ENCODE data around the gene NANOS2. TPM values are rescaled to one million over a fixed set of nuclear protein-coding genes. Genes with fewer than 3 reads are reported as not detected.

The NANOS2 gene
- total RNA-seq, 2 experiments from 2014 or later = not detected

- ChIA-PET POLR2A (interaction anchor here (0.7 to 2.1 kb wide), 5 partner anchors 18 to 460 kb away, joined by 3 to 8 read pairs (median 4); partner anchors contain the start of genes MYPOP and SIX5), CTCF (ENCODE audit: unreplicated experiment) (interaction anchor here (0.9 kb wide), 1 partner anchor 18 kb away, joined by 4 read pairs; no protein-coding TSS in a partner anchor)
- H3K9me3 ChIP-seq (ENCODE audit: low read length) = no peaks in the 10 kb centered on the region
- no peak within 1 kb of the TSS for H3K27ac ChIP-seq (ENCODE audit: low read depth, low read length, poor library complexity, severe bottlenecking)
- no peaks in the 10 kb centered on the region for H3K9me2 ChIP-seq (ENCODE audit: insufficient read depth, low read length)
- DNase-seq (ENCODE audit: low spot score) = peak; percentile 64
- BruUV-seq (replicated peaks) = no TSS peak
- peak within 1 kb of the TSS; percentile 91 for H3K4me2 ChIP-seq (ENCODE audit: low read length)
- H3K4me1 ChIP-seq (ENCODE audit: insufficient read depth, low read length, poor library complexity, severe bottlenecking) = peaks cover 20% of the 10 kb centered on the region
- TF ChIP-seq EZH2phosphoT487 (IDR thresholded peaks at IDR 0.05; ENCODE audit: borderline replicate concordance, low read depth, low read length) = peak; percentile 63; the same call in 1 of the 2 replicates
- TF ChIP-seq CTCF (conservative IDR thresholded peaks at IDR 0.05; ENCODE audit: low read length) = peak; percentile 77
- peak within 1 kb of the TSS; percentile 82 for H3K4me3 ChIP-seq (ENCODE audit: low read depth, low read length, poor library complexity, severe bottlenecking)
- peaks cover 34% of the 10 kb centered on the region for H3K79me2 ChIP-seq (ENCODE audit: insufficient read depth, low read depth, low read length)
- intact Hi-C loops (cut with micrococcal nuclease; ENCODE audit: unreplicated experiment) = loop anchor here (1.0 kb wide), 1 partner anchor 19 kb away; no protein-coding TSS in a partner anchor
- H3K36me3 ChIP-seq (ENCODE audit: insufficient read depth, low read length) = peaks cover 18% of the 10 kb centered on the region
- H2AFZ ChIP-seq (ENCODE audit: low read length) = peak within 1 kb of the TSS; percentile 69; the same call in 1 of the 2 replicates
- no peaks in the 10 kb centered on the region for H4K20me1 ChIP-seq (ENCODE audit: insufficient read depth, low read length)
Measured at GRCh38 chr19:45863840-45864628, 50.5 kb downstream of the NANOS2 start, which contains the start of gene FOXA3. Gene FOXA3, plus strand, starts transcription at chr19:45864326. Its CDS starts 131 bp downstream, at chr19:45864457.

GRCh38 chr19:45863335-45863839, 51.2 kb downstream of the NANOS2 start:
- H3K36me3 ChIP-seq (ENCODE audit: insufficient read depth, low read length) = peaks cover 24% of the 10 kb centered on the region
- POLR2A ChIA-PET = interaction anchor here (0.7 to 2.1 kb wide), 5 partner anchors 19 to 459 kb away, joined by 3 to 8 read pairs (median 4); partner anchors contain the start of genes MYPOP and SIX5
- H2AFZ ChIP-seq (ENCODE audit: low read length) = peak overlapping the region; percentile 69; the same call in 1 of the 2 replicates
- peaks cover 20% of the 10 kb centered on the region for H3K4me1 ChIP-seq (ENCODE audit: insufficient read depth, low read length, poor library complexity, severe bottlenecking)
- no peak overlapping the region for H3K27ac ChIP-seq (ENCODE audit: low read depth, low read length, poor library complexity, severe bottlenecking)
- TF ChIP-seq EZH2phosphoT487 (IDR thresholded peaks at IDR 0.05; ENCODE audit: borderline replicate concordance, low read depth, low read length) = no peak
- no peak for TF ChIP-seq CTCF (conservative IDR thresholded peaks at IDR 0.05; ENCODE audit: low read length)
- no peaks in the 10 kb centered on the region for H4K20me1 ChIP-seq (ENCODE audit: insufficient read depth, low read length)
- peaks cover 38% of the 10 kb centered on the region for H3K79me2 ChIP-seq (ENCODE audit: insufficient read depth, low read depth, low read length)
- intact Hi-C loops (cut with micrococcal nuclease; ENCODE audit: unreplicated experiment) = loop anchor here (1.0 kb wide), 1 partner anchor 20 kb away; no protein-coding TSS in a partner anchor
- H3K9me3 ChIP-seq (ENCODE audit: low read length) = no peaks in the 10 kb centered on the region
- CTCF ChIA-PET (ENCODE audit: unreplicated experiment) = interaction anchor here (0.9 kb wide), 1 partner anchor 19 kb away, joined by 4 read pairs; no protein-coding TSS in a partner anchor
- no TSS peak for BruUV-seq (replicated peaks)
- peak overlapping the region; percentile 82 for H3K4me3 ChIP-seq (ENCODE audit: low read depth, low read length, poor library complexity, severe bottlenecking)
- peak overlapping the region; percentile 91 for H3K4me2 ChIP-seq (ENCODE audit: low read length)
- no peaks in the 10 kb centered on the region for H3K9me2 ChIP-seq (ENCODE audit: insufficient read depth, low read length)
- DNase-seq (ENCODE audit: low spot score) = no peak

Other genes with a start within 250 kb of the NANOS2 start
- 6.6 and 7.9 TPM in 2 replicates for gene GIPR, start 246.6 kb downstream of the NANOS2 start, total RNA-seq (2014; rRNA removed; shearing (Covaris generic))
- 23.3 and 24.6 TPM in 2 replicates for gene GIPR, start 246.6 kb downstream of the NANOS2 start, total RNA-seq (2022)
- gene SNRPD2, start 222.8 kb downstream of the NANOS2 start, total RNA-seq (2014; rRNA removed; shearing (Covaris generic)) = 774 and 848 TPM in 2 replicates
- 518 and 523 TPM in 2 replicates for gene SNRPD2, start 222.8 kb downstream of the NANOS2 start, total RNA-seq (2022)
- gene QPCTL, start 222.1 kb downstream of the NANOS2 start, total RNA-seq (2014; rRNA removed; shearing (Covaris generic)) = 15.7 and 24.8 TPM in 2 replicates
- gene QPCTL, start 222.1 kb downstream of the NANOS2 start, total RNA-seq (2022) = 25.1 and 26.3 TPM in 2 replicates
- gene FBXO46, start 183.9 kb downstream of the NANOS2 start, total RNA-seq (2014; rRNA removed; shearing (Covaris generic)) = 23.9 and 27.5 TPM in 2 replicates
- 31.7 and 32.2 TPM in 2 replicates for gene FBXO46, start 183.9 kb downstream of the NANOS2 start, total RNA-seq (2022)
- not detected in 2 replicates for gene MEIOSIN, start 181.3 kb downstream of the NANOS2 start, total RNA-seq (2014; rRNA removed; shearing (Covaris generic))
- not detected in 2 replicates for gene MEIOSIN, start 181.3 kb downstream of the NANOS2 start, total RNA-seq (2022)
- gene SIX5, start 145.5 kb downstream of the NANOS2 start, total RNA-seq (2014; rRNA removed; shearing (Covaris generic)) = 9.4 and 10.2 TPM in 2 replicates
- 15.2 and 18.6 TPM in 2 replicates for gene SIX5, start 145.5 kb downstream of the NANOS2 start, total RNA-seq (2022)
- 12.8 and 14.9 TPM in 2 replicates for gene DMPK, start 132.3 kb downstream of the NANOS2 start, total RNA-seq (2014; rRNA removed; shearing (Covaris generic))
- 34.7 and 46.9 TPM in 2 replicates for gene DMPK, start 132.3 kb downstream of the NANOS2 start, total RNA-seq (2022)
- gene DMWD, start 121.9 kb downstream of the NANOS2 start, total RNA-seq (2014; rRNA removed; shearing (Covaris generic)) = 27.1 and 43.2 TPM in 2 replicates
- gene DMWD, start 121.9 kb downstream of the NANOS2 start, total RNA-seq (2022) = 44.0 and 57.3 TPM in 2 replicates
- gene RSPH6A, start 99.5 kb downstream of the NANOS2 start, total RNA-seq (2014; rRNA removed; shearing (Covaris generic)) = 0.16 and 0.21 TPM in 2 replicates
- gene RSPH6A, start 99.5 kb downstream of the NANOS2 start, total RNA-seq (2022) = 0.63 and 0.72 TPM in 2 replicates
- gene SYMPK, start 51.6 kb downstream of the NANOS2 start, total RNA-seq (2014; rRNA removed; shearing (Covaris generic)) = 84.4 and 116 TPM in 2 replicates
- gene SYMPK, start 51.6 kb downstream of the NANOS2 start, total RNA-seq (2022) = 118 and 133 TPM in 2 replicates
- gene FOXA3, start 50.5 kb downstream of the NANOS2 start, total RNA-seq (2014; rRNA removed; shearing (Covaris generic)) = not detected in 2 replicates
- gene FOXA3, start 50.5 kb downstream of the NANOS2 start, total RNA-seq (2022) = 0.57 TPM in 1 of 2 replicates, not detected in the other
- gene IRF2BP1, start 28.6 kb downstream of the NANOS2 start, total RNA-seq (2014; rRNA removed; shearing (Covaris generic)) = 47.4 and 53.5 TPM in 2 replicates
- gene IRF2BP1, start 28.6 kb downstream of the NANOS2 start, total RNA-seq (2022) = 25.4 and 30.9 TPM in 2 replicates
- gene MYPOP, start 12.2 kb downstream of the NANOS2 start, total RNA-seq (2014; rRNA removed; shearing (Covaris generic)) = 5.2 and 5.3 TPM in 2 replicates
- 15.6 and 16.1 TPM in 2 replicates for gene MYPOP, start 12.2 kb downstream of the NANOS2 start, total RNA-seq (2022)
- gene NOVA2, start 59.1 kb upstream of the NANOS2 start, total RNA-seq (2014; rRNA removed; shearing (Covaris generic)) = not detected in 2 replicates
- 0.19 and 0.30 TPM in 2 replicates for gene NOVA2, start 59.1 kb upstream of the NANOS2 start, total RNA-seq (2022)
- 14.2 and 15.3 TPM in 2 replicates for gene CCDC61, start 80.7 kb upstream of the NANOS2 start, total RNA-seq (2014; rRNA removed; shearing (Covaris generic))
- 20.1 and 23.0 TPM in 2 replicates for gene CCDC61, start 80.7 kb upstream of the NANOS2 start, total RNA-seq (2022)
- not detected in 2 replicates for gene PGLYRP1, start 108.3 kb upstream of the NANOS2 start, total RNA-seq (2014; rRNA removed; shearing (Covaris generic))
- not detected in 2 replicates for gene PGLYRP1, start 108.3 kb upstream of the NANOS2 start, total RNA-seq (2022)
- not detected in 2 replicates for gene IGFL4, start 126.2 kb upstream of the NANOS2 start, total RNA-seq (2014; rRNA removed; shearing (Covaris generic))
- not detected in 2 replicates for gene IGFL4, start 126.2 kb upstream of the NANOS2 start, total RNA-seq (2022)
- gene IGFL3, start 209.9 kb upstream of the NANOS2 start, total RNA-seq (2014; rRNA removed; shearing (Covaris generic)) = not detected in 2 replicates
- not detected in 2 replicates for gene IGFL3, start 209.9 kb upstream of the NANOS2 start, total RNA-seq (2022)
- gene IGFL2, start 233.5 kb upstream of the NANOS2 start, total RNA-seq (2014; rRNA removed; shearing (Covaris generic)) = not detected in 2 replicates
- not detected in 2 replicates for gene IGFL2, start 233.5 kb upstream of the NANOS2 start, total RNA-seq (2022)

Measured in OCI-LY7 (cell line).